ACC112 (cell line): ENCODE measurements around the gene PRAMEF13.
"Not testable (repeated sequence)": the region's sequence is repeated elsewhere in the genome, so short reads cannot be mapped to it uniquely, and the experiment has no call there.

Experiments used
- H2AFZ ChIP-seq: fragments of 200-600 bp; sonication (generic); one replicate; pipeline ENCODE4 v1.6.0; 2017; ENCODE audit warnings: antibody characterized with exemption, low read length; ENCODE audit not compliant: unreplicated experiment
- H3K27ac ChIP-seq: fragments of 200-600 bp; sonication (generic); 2 replicates; pipeline ENCODE4 v1.5.1; 2014; ENCODE audit warnings: low read depth, mild to moderate bottlenecking, antibody characterized with exemption, low read length, moderate library complexity
- H3K27me3 ChIP-seq: fragments of 200-600 bp; sonication (generic); 2 replicates; pipeline ENCODE4 v1.6.1; 2014; ENCODE audit warnings: mild to moderate bottlenecking, antibody characterized with exemption, low read length, moderate library complexity, mixed read lengths; ENCODE audit not compliant: insufficient read depth
- H3K36me3 ChIP-seq: fragments of 200-600 bp; sonication (generic); 2 replicates; pipeline ENCODE4 v1.6.1; 2016; ENCODE audit warnings: mild to moderate bottlenecking, antibody characterized with exemption, low read length, moderate library complexity, mixed read lengths; ENCODE audit not compliant: insufficient read depth
- H3K4me1 ChIP-seq: fragments of 200-600 bp; sonication (generic); one replicate; pipeline ENCODE4 v1.6.1; 2016; ENCODE audit warnings: low read length, mixed read lengths; ENCODE audit not compliant: insufficient read depth, unreplicated experiment, control insufficient read depth
- H3K4me3 ChIP-seq: fragments of 200-600 bp; sonication (generic); 2 replicates; pipeline ENCODE4 v1.5.1; 2014; ENCODE audit warnings: mild to moderate bottlenecking, low read depth, low read length
- H3K79me2 ChIP-seq: fragments of 200-600 bp; sonication (generic); one replicate; pipeline ENCODE4 v1.6.0; 2016; ENCODE audit warnings: low read length; ENCODE audit not compliant: control insufficient read depth, unreplicated experiment, insufficient read depth

The PRAMEF13 gene

DNA sequence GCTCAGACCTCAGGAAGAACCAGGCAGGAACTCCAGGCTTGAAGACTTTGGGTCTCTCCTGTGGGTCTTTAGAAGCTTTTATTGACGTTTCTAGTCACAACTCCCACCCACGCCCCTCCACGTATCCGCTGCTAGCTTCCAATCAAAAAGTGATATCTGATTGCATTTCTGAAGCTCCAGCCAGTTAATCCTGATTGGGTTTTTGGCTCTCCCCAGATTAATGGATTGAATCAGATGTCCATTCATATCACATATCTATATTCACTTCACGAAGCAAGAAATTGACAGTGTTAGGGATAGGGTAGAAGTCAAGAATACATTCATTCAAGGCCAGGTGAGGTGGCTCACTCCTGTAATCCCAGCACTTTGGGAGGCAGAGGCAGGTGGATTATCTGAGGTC, 45.3 kb downstream of the PRAMEF13 start, which contains the start of gene PRAMEF26:
PRAMEF26 (minus strand) TSS at position 101 of the 400 bp plus-strand sequence. CDS start 2,914 bp downstream, outside the sequence.
- not testable (repeated sequence) for H2AFZ ChIP-seq, H3K36me3 ChIP-seq, H3K79me2 ChIP-seq, H3K4me3 ChIP-seq, H3K27me3 ChIP-seq, H3K4me1 ChIP-seq, H3K27ac ChIP-seq
